RWPE1 (cell line): ENCODE measurements around the gene GNB1.

Source experiments
- CTCF ChIA-PET: fragments of 350-600 bp; sonication (Branson Sonifier 250); formaldehyde crosslinking; extraction: SDS; loops from one replicate; lab custom pipeline; 2021; lab: Yijun Ruan, JAX
- POLR2A ChIA-PET: fragments of 400-600 bp; formaldehyde crosslinking; extraction: SDS; loops from one replicate; lab custom pipeline; 2020; ENCODE audit warnings: antibody characterized with exemption; ENCODE audit not compliant: low non-redundant PET; lab: Yijun Ruan, JAX
- DNase-seq: peaks from one replicate; pipeline ENCODE4 v3.0.0; 2012; ENCODE audit warnings: low spot score
- H3K27ac ChIP-seq: fragments of 450-650 bp; 2 replicates; pipeline ENCODE4 v1.5.1; 2017
- CTCF ChIP-seq: fragments of 450-650 bp; conservative IDR thresholded peaks from 2 replicates; pipeline ENCODE4 v1.5.1; 2017; ENCODE audit warnings: low read depth, mild to moderate bottlenecking

The GNB1 gene

DNA sequence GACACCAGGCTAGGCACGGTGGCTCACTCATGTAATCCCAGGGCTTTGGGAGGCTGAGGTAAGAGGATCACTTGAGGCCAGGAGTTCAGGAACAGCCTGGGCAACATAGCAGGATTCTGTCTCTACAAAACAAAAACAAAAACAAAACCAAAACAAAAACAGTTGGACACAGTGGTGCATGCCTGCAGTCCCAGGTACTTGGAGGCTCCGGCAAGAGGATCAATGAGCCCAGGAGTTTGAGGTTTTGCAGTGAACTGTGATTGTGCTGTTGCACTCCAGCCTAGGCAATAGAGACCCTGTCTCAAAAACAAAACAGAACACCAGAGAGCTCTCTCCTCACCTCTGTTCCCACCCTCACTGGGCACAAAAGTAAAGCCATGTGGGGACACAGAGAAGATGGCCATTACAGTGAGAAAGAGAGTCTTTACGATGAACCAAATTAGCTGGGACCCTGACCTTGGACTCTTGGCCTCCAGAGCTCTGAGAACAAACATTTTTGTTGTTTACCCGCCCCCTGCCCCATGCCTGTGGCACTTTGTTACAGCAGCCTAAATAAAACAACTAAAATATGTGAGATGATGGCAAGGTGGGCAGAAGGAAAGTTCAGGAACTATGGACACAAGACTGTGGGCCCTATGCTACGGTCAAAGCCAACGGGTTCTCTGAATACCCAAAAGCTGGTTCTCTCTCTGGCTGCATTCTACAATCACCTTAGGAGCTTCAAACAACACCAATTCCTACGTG, 122.5 kb downstream of the GNB1 start:
- POLR2A ChIA-PET = no interaction called here
- no peak for DNase-seq
- CTCF ChIA-PET = interaction anchor here (0.9 kb wide), 1 partner anchor 10 kb away, joined by 3 read pairs; no protein-coding TSS in a partner anchor
- H3K27ac ChIP-seq = peak overlapping the region; percentile 4
- TF ChIP-seq CTCF = no peak

GRCh38 chr1:1764876-1765470, 125.9 kb downstream of the GNB1 start:
- DNase-seq = no peak
- CTCF ChIA-PET = no interaction called here
- POLR2A ChIA-PET = no interaction called here
- peak overlapping the region; percentile 89 for H3K27ac ChIP-seq
- no peak for TF ChIP-seq CTCF

DNA sequence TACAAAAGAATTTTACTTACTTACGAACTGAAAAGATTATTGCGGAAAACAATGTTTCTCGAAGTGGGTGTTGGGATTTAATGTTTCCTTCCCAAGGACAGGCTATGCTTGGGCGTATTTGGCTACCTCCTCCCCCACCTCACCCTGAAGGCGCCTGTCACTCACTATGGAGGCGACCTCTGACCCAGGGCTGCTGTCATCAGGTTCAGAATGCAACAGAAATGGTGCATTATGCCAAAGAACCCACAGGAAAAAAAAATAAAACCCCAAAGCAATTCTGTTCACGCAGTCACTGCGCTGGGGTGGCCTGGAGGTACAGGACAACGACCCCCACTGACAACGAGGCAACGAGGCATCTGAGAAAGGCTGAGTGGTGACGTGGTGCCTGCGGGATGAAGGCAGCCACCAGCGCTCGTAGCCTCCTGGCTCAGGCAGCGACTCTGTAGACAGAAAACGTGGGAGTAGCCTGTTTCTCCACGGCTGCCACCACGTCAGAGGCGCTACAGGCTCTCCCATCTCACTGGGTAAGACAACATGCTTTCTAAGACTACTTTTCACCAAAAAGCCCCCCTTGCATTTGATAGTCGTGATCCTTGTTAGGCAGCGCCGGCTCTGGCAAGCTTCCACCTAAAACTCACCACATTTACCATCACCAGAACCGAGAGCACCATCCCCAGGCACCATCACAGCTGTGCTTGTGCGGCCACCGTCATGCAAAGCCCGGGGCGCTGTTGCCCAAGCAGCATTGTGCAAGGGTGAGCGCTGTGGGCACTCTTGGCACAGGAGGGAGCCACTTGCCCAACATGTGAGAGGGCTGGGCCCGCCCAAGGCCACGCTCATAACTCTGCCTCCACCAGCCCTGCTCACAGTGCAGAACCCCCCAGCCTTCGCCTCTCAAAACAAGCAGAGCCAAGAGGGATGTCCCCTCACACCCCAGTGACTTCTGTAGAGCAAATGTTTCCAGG, 126.9 kb downstream of the GNB1 start:
- H3K27ac ChIP-seq = peak overlapping the region; percentile 89
- no peak for TF ChIP-seq CTCF
- CTCF ChIA-PET = interaction anchor here (1.1 kb wide), 1 partner anchor 142 kb away, joined by 3 read pairs; no protein-coding TSS in a partner anchor
- DNase-seq = peak; percentile 64
- POLR2A ChIA-PET = no interaction called here

DNA sequence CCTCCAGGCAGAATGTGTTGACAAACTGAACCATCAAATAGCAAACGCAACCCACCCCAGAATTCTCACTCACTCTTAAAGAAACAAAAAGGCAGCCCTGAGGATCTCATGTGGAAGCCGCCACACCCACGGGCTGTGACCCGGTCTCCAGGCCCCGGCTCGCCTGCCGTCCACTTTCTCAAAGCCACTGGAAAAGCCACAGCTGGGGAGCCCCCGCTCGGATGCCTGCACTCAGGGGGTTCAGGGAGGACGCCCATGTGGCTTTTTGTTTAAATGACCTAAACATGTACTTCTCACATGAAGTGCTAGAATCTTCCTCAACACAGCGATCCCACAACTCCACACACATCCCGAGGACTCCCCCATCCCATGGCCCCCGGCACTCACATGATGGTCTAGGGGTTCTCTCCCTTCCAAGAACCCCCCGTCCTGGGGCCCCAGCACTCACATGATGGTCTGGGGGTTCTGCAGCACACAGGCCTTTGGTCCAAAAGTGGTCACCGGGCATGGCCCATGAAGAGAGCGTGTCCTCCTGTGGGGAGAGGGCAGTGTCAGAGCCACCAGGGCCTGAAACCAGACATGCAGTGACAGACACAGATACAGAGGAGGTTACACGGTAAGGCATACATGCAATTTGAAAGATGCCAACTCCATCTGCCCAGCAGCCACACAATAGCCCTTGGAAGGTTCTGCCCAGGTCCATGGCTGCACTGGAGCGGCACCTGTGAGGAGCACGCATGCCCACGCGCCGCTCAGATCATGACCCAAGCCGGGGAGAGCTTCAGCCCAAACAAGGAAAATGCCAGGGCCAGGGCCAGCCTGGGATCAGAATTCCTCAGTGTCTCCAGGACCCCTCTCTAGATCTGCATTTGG, 129.1 kb downstream of the GNB1 start:
- peak overlapping the region; percentile 89 for H3K27ac ChIP-seq
- POLR2A ChIA-PET = interaction anchor here (0.6 kb wide), 1 partner anchor 186 kb away, joined by 3 read pairs; no protein-coding TSS in a partner anchor
- CTCF ChIA-PET = no interaction called here
- TF ChIP-seq CTCF = no peak
- DNase-seq = no peak

- peak overlapping the region; percentile 89 for H3K27ac ChIP-seq
- CTCF ChIA-PET = interaction anchor here (0.5 kb wide), 1 partner anchor 16 kb away, joined by 3 read pairs; no protein-coding TSS in a partner anchor
- DNase-seq = no peak
- no peak for TF ChIP-seq CTCF
- POLR2A ChIA-PET = no interaction called here
Observed at GRCh38 chr1:1760715-1761114, 130.2 kb downstream of the GNB1 start.
